Activated CD4-positive, alpha-beta T cell treated with anti-CD3 and anti-CD28 coated beads, Interleukin-2, amount 10 ng/mL, durations not matched to agents 24 days and 14 days (primary cell): Measurements from ENCODE around the gene COIL. TPM values are rescaled to one million over a fixed set of nuclear protein-coding genes. Genes with fewer than 3 reads are reported as not detected.

ENCODE experiments used
- DNase-seq: peaks from one replicate; pipeline ENCODE4 v3.0.0; 2022
- H3K27ac Mint-ChIP-seq: one replicate; pipeline ENCODE4 v1.8.0; 2022; ENCODE audit warnings: mild to moderate bottlenecking, mixed read lengths
- H3K27me3 Mint-ChIP-seq: one replicate; pipeline ENCODE4 v1.8.0; 2022; ENCODE audit warnings: mixed read lengths
- H3K36me3 Mint-ChIP-seq: one replicate; pipeline ENCODE4 v1.8.0; 2022; ENCODE audit warnings: low read depth, mild to moderate bottlenecking, mixed read lengths
- H3K4me1 Mint-ChIP-seq: one replicate; pipeline ENCODE4 v1.8.0; 2021; ENCODE audit warnings: mixed read lengths
- H3K4me3 Mint-ChIP-seq: one replicate; pipeline ENCODE4 v1.8.0; 2022; ENCODE audit warnings: mild to moderate bottlenecking, moderate library complexity, mixed read lengths
- H3K9me3 Mint-ChIP-seq: one replicate; pipeline ENCODE4 v1.8.0; 2021; ENCODE audit warnings: mixed read lengths
- intact Hi-C: fragments of 100-400 bp; cut with micrococcal nuclease; formaldehyde crosslinking; loops from one replicate; pipeline ENCODE4 v1.15.1; 2023
- total RNA-seq: library from RNA; stranded (reverse); gene quantifications from 2 replicates; pipeline ENCODE4 v1.2.3, GENCODE V29; 2022

The COIL gene
- total RNA-seq, 1 donor from 2014 or later, result 23.3 TPM

DNA sequence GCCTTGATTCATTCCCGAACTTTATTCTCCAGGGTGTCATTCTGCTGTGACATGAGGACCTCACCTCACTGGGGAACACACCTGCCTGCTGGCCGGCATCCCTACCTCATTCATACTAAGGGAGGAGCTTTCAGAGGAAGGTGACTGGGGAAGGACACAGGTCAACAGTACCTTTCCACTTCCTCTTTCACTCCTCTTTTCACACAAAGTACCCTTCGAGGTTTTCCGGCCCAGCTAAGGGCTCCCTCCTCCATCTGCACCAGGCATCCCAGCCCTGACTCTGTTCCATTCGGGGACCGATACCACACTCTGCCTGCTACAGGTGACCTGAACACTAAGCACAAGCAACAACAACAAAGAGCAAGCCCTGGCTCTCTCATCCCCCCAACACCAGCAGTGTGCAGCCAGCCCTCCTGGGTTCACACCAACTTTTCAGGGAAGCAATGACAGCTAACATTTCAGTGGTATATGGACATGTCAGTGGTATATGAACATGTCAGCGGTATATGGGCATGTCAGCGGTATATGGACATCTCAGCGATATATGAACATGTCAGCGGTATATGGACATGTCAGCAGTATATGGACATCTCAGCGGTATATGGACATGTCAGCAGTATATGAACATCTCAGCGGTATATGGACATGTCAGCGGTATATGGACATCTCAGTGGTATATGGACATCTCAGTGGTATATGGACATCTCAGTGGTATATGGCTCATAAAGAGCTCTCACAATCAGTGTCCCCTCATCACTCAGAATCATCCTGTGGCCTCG is 63.0 kb downstream of the COIL start:
- H3K4me3 Mint-ChIP-seq, result no peak overlapping the region

DNA sequence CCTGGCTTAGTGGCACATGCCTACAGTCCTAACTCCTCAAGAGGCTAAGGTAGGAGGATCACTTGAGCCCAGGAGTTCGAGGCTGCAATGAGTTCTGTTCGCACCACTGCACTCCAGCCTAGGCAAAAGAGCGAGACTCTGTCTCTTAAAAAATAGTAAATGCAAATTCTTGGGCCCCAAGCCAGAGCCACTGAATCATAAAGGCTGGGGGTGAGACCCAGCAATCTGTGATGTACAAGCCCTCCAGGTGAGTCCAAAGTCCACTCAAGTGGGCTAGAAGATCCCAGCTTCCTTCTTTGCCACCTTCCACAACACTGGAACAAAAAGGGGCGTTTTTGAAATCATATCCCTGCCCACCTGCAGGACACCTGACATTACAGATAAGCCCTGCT is 63.9 kb downstream of the COIL start:
- no peak overlapping the region for H3K27ac Mint-ChIP-seq
- H3K9me3 Mint-ChIP-seq, result no peaks in the 10 kb centered on the region
- no peak overlapping the region for H3K4me3 Mint-ChIP-seq
- H3K27me3 Mint-ChIP-seq, result no peaks in the 10 kb centered on the region
- H3K4me1 Mint-ChIP-seq, result peaks cover 31% of the 10 kb centered on the region
- intact Hi-C loops, result no loop called here
- DNase-seq, result no peak
- peaks cover 85% of the 10 kb centered on the region for H3K36me3 Mint-ChIP-seq

More for the DNA sequence above, 63.0 kb downstream of the COIL start:
- peaks cover 85% of the 10 kb centered on the region for H3K36me3 Mint-ChIP-seq
- H3K27me3 Mint-ChIP-seq, result no peaks in the 10 kb centered on the region
- peaks cover 28% of the 10 kb centered on the region for H3K4me1 Mint-ChIP-seq
- H3K9me3 Mint-ChIP-seq, result no peaks in the 10 kb centered on the region
- intact Hi-C loops, result no loop called here
- DNase-seq, result no peak
- peak overlapping the region; percentile 30 for H3K27ac Mint-ChIP-seq

DNA sequence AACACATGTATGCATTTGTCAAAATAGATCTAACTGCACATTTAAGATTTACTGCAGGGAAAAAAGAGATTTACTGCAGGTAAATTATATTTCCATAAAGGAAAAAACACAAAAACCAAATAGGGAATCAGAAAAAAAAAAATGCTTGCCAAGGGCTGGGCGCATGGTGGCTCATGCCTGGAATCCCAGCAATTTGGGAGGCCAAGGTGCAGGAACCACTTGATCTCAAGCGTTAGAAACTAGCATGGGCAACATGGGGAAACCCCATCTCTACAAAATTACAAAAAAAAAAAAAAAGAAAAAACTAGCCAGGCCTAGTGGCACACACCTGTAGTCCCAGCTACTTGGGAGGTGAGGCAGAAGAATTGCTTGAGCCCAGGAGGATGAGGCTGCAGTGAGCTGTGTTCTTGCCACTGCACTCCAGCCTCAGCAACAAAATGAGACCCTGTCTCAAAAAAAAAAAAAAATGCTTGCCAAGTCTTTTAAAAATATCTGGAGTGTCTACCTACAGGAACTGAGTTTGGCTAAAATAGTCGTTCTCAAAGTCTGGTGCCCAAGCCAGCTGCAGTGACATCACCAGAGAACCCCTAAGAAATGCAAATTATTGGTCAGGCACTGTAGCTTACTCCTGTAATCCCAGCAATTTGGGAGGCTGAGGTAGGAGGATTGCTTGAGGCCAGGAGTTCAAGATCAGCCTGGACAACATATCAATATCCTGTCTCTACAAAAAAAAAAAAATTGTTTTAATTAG is 64.5 kb downstream of the COIL start:
- H3K27ac Mint-ChIP-seq, result no peak overlapping the region
- DNase-seq, result no peak
- H3K27me3 Mint-ChIP-seq, result no peaks in the 10 kb centered on the region
- no peaks in the 10 kb centered on the region for H3K9me3 Mint-ChIP-seq
- intact Hi-C loops, result no loop called here
- peaks cover 30% of the 10 kb centered on the region for H3K4me1 Mint-ChIP-seq
- peaks cover 85% of the 10 kb centered on the region for H3K36me3 Mint-ChIP-seq
- no peak overlapping the region for H3K4me3 Mint-ChIP-seq

DNA sequence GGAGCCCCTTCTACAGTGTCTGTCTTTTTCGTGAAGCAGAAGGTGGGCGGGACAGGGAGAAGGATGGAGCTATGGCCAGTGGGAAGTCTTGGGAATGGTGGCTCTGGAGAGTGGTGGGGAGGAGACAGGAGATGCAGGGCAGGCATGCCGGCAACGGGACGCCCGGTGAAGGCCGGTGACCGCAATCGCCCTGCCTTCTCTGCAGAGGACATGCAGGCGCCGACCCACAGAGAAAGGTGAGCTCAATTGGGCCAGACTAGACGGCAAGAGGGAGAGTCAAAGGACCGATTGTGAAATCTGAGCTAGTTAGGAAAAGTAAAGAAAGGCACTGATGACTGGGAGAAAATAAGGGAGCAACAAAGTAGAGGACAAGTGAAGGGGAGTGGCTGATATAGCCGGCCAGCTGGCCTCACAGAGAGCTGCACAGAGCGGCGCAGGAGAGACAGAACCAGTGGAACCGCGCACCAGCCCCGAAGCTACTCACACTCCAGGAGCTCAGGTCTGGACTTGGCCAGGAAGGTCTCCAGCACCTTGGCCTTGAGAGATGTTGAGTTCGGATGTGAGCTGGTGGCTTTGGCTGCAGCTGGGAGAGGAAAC is 65.9 kb downstream of the COIL start:
- Mint-ChIP-seq H3K27me3 (no peaks in the 10 kb centered on the region), H3K4me1 (peaks cover 24% of the 10 kb centered on the region), H3K4me3 (no peak overlapping the region), H3K9me3 (no peaks in the 10 kb centered on the region), H3K27ac (no peak overlapping the region), H3K36me3 (peaks cover 88% of the 10 kb centered on the region)
- DNase-seq, result no peak
- intact Hi-C loops, result no loop called here

- Mint-ChIP-seq H3K9me3 (no peaks in the 10 kb centered on the region), H3K36me3 (peaks cover 92% of the 10 kb centered on the region), H3K27me3 (no peaks in the 10 kb centered on the region), H3K4me1 (peaks cover 23% of the 10 kb centered on the region), H3K4me3 (no peak overlapping the region), H3K27ac (no peak overlapping the region)
- no peak for DNase-seq
- intact Hi-C loops, result no loop called here
Observed at GRCh38 chr17:56893503-56893902, 67.3 kb downstream of the COIL start.

- Mint-ChIP-seq H3K27ac (peak overlapping the region; percentile 26), H3K4me3 (no peak overlapping the region), H3K9me3 (no peaks in the 10 kb centered on the region), H3K27me3 (no peaks in the 10 kb centered on the region), H3K4me1 (peaks cover 15% of the 10 kb centered on the region), H3K36me3 (peaks cover 92% of the 10 kb centered on the region)
- intact Hi-C loops, result no loop called here
- no peak for DNase-seq
Observed at GRCh38 chr17:56892333-56892732, 68.5 kb downstream of the COIL start.

DNA sequence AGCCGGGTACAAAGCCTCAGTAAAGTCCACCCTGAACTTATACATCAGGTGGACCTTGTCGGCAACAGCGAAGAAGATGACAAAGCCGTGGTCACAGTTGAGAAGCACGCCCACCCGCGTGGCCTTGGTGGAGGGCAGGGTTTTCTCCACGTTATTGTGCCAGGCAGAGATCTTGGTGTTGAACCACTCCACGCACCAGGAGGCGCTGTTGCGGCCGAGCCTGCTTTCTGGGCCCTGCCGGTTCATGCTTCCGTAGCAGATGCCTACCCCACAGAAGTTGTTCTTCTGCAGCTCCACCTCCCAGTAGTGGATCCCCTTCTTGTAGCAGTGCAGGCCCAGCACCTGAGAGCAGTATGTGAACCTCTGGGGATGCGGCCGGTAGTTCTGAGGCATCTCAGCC is 69.1 kb downstream of the COIL start:
- DNase-seq, result peak; percentile 83
- no peaks in the 10 kb centered on the region for H3K27me3 Mint-ChIP-seq
- peaks cover 91% of the 10 kb centered on the region for H3K36me3 Mint-ChIP-seq
- no peak overlapping the region for H3K4me3 Mint-ChIP-seq
- peaks cover 14% of the 10 kb centered on the region for H3K4me1 Mint-ChIP-seq
- no peak overlapping the region for H3K27ac Mint-ChIP-seq
- intact Hi-C loops, result loop anchor here (1.0 kb wide), 1 partner anchor 49 kb away; no protein-coding TSS in a partner anchor
- H3K9me3 Mint-ChIP-seq, result no peaks in the 10 kb centered on the region

DNA sequence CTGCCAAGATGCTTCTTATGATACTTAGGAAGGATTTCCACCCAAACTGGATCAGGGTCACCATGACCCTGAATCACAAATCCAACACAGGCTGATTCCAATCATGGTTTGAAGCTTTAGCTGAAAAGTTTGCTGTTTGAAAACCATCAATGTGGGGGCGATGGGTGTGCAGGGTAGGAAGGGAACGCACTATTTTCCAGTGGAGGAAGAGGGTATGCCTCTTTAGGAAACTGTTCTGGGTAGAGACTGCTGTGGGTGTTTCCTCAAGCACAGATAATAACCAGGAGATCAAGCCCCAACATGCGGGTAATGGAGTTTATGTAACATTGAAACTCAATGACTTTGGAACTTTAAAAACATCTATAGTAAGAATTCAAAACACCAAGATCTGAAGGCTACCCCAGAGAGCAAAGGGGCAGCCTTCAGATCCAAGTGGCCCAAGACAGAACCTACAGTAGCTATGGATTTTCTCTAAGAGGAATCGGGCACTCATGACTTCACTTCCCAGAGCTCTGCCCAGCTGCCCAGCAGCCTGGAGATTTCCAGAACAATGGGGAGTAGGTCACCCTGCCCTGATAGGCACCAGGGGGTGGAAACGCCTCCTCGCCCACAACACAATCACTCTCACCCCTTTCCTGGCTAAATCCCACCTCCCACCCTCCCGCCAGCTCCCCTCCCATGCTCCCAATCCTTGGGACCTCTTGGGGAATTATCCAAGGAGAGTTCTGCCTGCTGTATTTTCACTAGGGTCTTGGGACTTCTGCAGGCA is 69.8 kb downstream of the COIL start:
- Mint-ChIP-seq H3K9me3 (no peaks in the 10 kb centered on the region), H3K4me1 (peaks cover 14% of the 10 kb centered on the region), H3K27ac (no peak overlapping the region), H3K4me3 (no peak overlapping the region), H3K27me3 (no peaks in the 10 kb centered on the region), H3K36me3 (peaks cover 92% of the 10 kb centered on the region)
- DNase-seq, result no peak
- intact Hi-C loops, result loop anchor here (1.0 kb wide), 1 partner anchor 49 kb away; no protein-coding TSS in a partner anchor

DNA sequence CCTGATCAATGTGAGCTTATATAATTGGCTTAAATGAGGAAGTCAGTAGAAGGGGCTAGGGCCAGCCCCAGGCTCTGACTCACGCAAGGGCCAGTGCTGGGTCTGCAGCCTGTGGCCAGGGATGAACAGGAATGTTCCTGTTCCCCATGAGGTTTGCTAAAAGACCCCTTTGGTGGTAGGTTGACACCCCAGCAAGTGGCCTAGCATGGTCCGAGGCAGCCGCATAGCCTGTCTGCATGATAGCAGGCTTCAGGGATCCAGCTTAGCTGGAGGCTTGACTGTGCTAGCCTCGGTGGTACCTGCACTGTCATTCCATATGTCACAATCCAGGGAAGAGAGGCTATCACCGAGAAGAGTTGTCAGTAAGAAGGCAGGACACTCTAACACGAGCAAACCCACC is 70.5 kb downstream of the COIL start:
- Mint-ChIP-seq H3K36me3 (peaks cover 87% of the 10 kb centered on the region), H3K9me3 (no peaks in the 10 kb centered on the region), H3K27me3 (no peaks in the 10 kb centered on the region), H3K4me3 (no peak overlapping the region), H3K4me1 (peaks cover 11% of the 10 kb centered on the region), H3K27ac (no peak overlapping the region)
- no peak for DNase-seq
- intact Hi-C loops, result no loop called here

Other genes with a start within 250 kb of the COIL start
- gene C17orf67, start 127.1 kb downstream of the COIL start, total RNA-seq, result 3.7 and 4.4 TPM in 2 replicates
- gene DGKE, start 126.9 kb downstream of the COIL start, total RNA-seq, result 33.0 and 33.6 TPM in 2 replicates
- gene TRIM25, start 47.0 kb downstream of the COIL start, total RNA-seq, result 88.8 and 99.8 TPM in 2 replicates
- 7.2 and 8.3 TPM in 2 replicates for gene SCPEP1, start 17.1 kb upstream of the COIL start, total RNA-seq
- 54.6 and 56.8 TPM in 2 replicates for gene AKAP1, start 124.2 kb upstream of the COIL start, total RNA-seq